Cardiac muscle cell (in vitro differentiated cells and primary cell): ENCODE data around the gene RCBTB2. TPM values are rescaled to one million over a fixed set of nuclear protein-coding genes. Genes with fewer than 3 reads are reported as not detected.

Source experiments
- DNase-seq, 2 donors: peaks; one replicate each; pipeline versions ENCODE4 v3.0.0 to v3.0.0-alpha.2; 2010 to 2017; ENCODE audit warnings: low read depth in 1 of 2, low spot score in 1 of 2
- H3K27ac ChIP-seq: fragments of 200-600 bp; sonication (generic); 2 replicates; pipeline ENCODE4 v1.5.1; 2016
- H3K27me3 ChIP-seq: fragments of 200-600 bp; sonication (generic); 2 replicates; pipeline ENCODE4 v1.6.0; 2016; ENCODE audit warnings: control low read depth
- H3K36me3 ChIP-seq: fragments of 200-600 bp; sonication (generic); 2 replicates; pipeline ENCODE4 v1.5.1; 2016; ENCODE audit warnings: control low read depth
- H3K4me1 ChIP-seq: fragments of 200-600 bp; sonication (generic); 2 replicates; pipeline ENCODE4 v1.8.1; 2017; ENCODE audit warnings: low read depth, mild to moderate bottlenecking, mixed run types
- H3K4me3 ChIP-seq: fragments of 200-600 bp; sonication (generic); 2 replicates; pipeline ENCODE4 v1.5.1; 2016; ENCODE audit warnings: mild to moderate bottlenecking
- H3K9me3 ChIP-seq: fragments of 200-600 bp; sonication (generic); 2 replicates; pipeline ENCODE4 v1.5.1; 2017; ENCODE audit warnings: low read depth, mild to moderate bottlenecking, control low read depth
- CTCF ChIP-seq: IDR thresholded peaks from 2 replicates; pipeline ENCODE4 v1.5.1; 2012; ENCODE audit warnings: low read depth, mild to moderate bottlenecking, low read length
- polyA plus RNA-seq: library from polyadenylated mRNA; unstranded; fragments of >200 nt; fragmentation: Nextera tagmentation; extraction: Ambion mirVana; gene quantifications from 2 replicates; pipeline ENCODE4 v1.2.1, GENCODE V29; 2016
- total RNA-seq: library from RNA; depleted of rRNA; stranded (reverse); fragments of >200 nt; gene quantifications from 2 replicates; pipeline ENCODE4 v1.2.3, GENCODE V29; 2016

RCBTB2 gene
- total and polyA plus RNA-seq, 2 experiments from 2014 or later, result 10.0 to 15.4 TPM

GRCh38 chr13:48491423-48492095, 41.3 kb downstream of the RCBTB2 start:
- H3K27ac ChIP-seq, result no peak overlapping the region
- H3K36me3 ChIP-seq, result peaks cover 3% of the 10 kb centered on the region
- H3K27me3 ChIP-seq, result no peaks in the 10 kb centered on the region
- no peaks in the 10 kb centered on the region for H3K4me1 ChIP-seq
- no peak overlapping the region for H3K4me3 ChIP-seq
- no peak for TF ChIP-seq CTCF
- DNase-seq, result no peak
- no peaks in the 10 kb centered on the region for H3K9me3 ChIP-seq

GRCh38 chr13:48490241-48490640, 42.6 kb downstream of the RCBTB2 start:
- Histone ChIP-seq H3K4me3 (no peak overlapping the region), H3K36me3 (peaks cover 3% of the 10 kb centered on the region), H3K9me3 (no peaks in the 10 kb centered on the region), H3K27ac (no peak overlapping the region), H3K4me1 (no peaks in the 10 kb centered on the region), H3K27me3 (no peaks in the 10 kb centered on the region)
- no peak for TF ChIP-seq CTCF
- no peak for DNase-seq

- Histone ChIP-seq H3K9me3 (no peaks in the 10 kb centered on the region), H3K36me3 (peaks cover 3% of the 10 kb centered on the region), H3K4me3 (no peak overlapping the region), H3K27ac (no peak overlapping the region), H3K27me3 (no peaks in the 10 kb centered on the region), H3K4me1 (no peaks in the 10 kb centered on the region)
- DNase-seq, result no peak
- no peak for TF ChIP-seq CTCF
These were observed 43.2 kb downstream of the RCBTB2 start for GRCh38 chr13:48489666-48490065.

- H3K4me3 ChIP-seq, result no peak overlapping the region
- H3K27ac ChIP-seq, result no peak overlapping the region
- peaks cover 3% of the 10 kb centered on the region for H3K36me3 ChIP-seq
- TF ChIP-seq CTCF, result no peak
- H3K27me3 ChIP-seq, result no peaks in the 10 kb centered on the region
- no peaks in the 10 kb centered on the region for H3K4me1 ChIP-seq
- no peak for DNase-seq
- H3K9me3 ChIP-seq, result no peaks in the 10 kb centered on the region
These were observed 43.9 kb downstream of the RCBTB2 start for GRCh38 chr13:48488995-48489394.

GRCh38 chr13:48487968-48488367, 44.9 kb downstream of the RCBTB2 start:
- H3K9me3 ChIP-seq, result no peaks in the 10 kb centered on the region

More at GRCh38 chr13:48487968-48488367, 44.9 kb downstream of the RCBTB2 start:
- H3K27me3 ChIP-seq, result no peaks in the 10 kb centered on the region
- H3K4me3 ChIP-seq, result no peak overlapping the region
- H3K27ac ChIP-seq, result no peak overlapping the region
- no peaks in the 10 kb centered on the region for H3K4me1 ChIP-seq
- DNase-seq, result no peak
- TF ChIP-seq CTCF, result no peak
- H3K36me3 ChIP-seq, result peaks cover 3% of the 10 kb centered on the region
